ENCODE results near the gene NPHP3. TPM values are rescaled to one million over a fixed set of nuclear protein-coding genes. Genes with fewer than 3 reads are reported as not detected.

Gene NPHP3
- total and polyA plus RNA-seq, 3 experiments from 2014 or later, result 3.9 to 13.9 (median 11.7) TPM

- Histone ChIP-seq H3K9me3 (ENCODE audit: low read length) (no peaks in the 10 kb centered on the region), H3K36me3 (ENCODE audit: insufficient read depth, low read length) (peaks cover 23% of the 10 kb centered on the region), H3K27ac (ENCODE audit: low read depth, low read length) (no peak overlapping the region), H3K4me3 (ENCODE audit: low read length) (no peak overlapping the region), H3K4me1 (ENCODE audit: insufficient read depth, low read length) (no peaks in the 10 kb centered on the region), H3K27me3 (ENCODE audit: insufficient read depth, low read length, poor library complexity, severe bottlenecking) (no peaks in the 10 kb centered on the region)
- Mint-ChIP-seq H3K4me1 (no peaks in the 10 kb centered on the region), H3K27ac (peak overlapping the region in 3 of 8 donors; percentile 38 to 46 (median 41)), H3K4me3 (no peak overlapping the region), H3K36me3 (peaks cover 7 to 70% (median 16%) of the 10 kb centered on the region in 3 donors), H3K27me3 (no peaks in the 10 kb centered on the region), H3K9me3 (no peaks in the 10 kb centered on the region)
- ChIA-PET CTCF (interaction anchor here (0.9 kb wide), 1 partner anchor 743 kb away, joined by 3 read pairs; no protein-coding TSS in a partner anchor), POLR2A (no interaction called here)
- DNase-seq, result no peak
These were observed 40.8 kb downstream of the NPHP3 start for GRCh38 chr3:132681421-132681820.

- ChIA-PET POLR2A (no interaction called here), CTCF (no interaction called here)
- Mint-ChIP-seq H3K27me3 (no peaks in the 10 kb centered on the region), H3K9me3 (no peaks in the 10 kb centered on the region), H3K27ac (peak overlapping the region in 4 of 8 donors; percentile 1 to 29 (median 10)), H3K4me1 (no peaks in the 10 kb centered on the region), H3K4me3 (no peak overlapping the region), H3K36me3 (peaks cover 7 to 71% (median 16%) of the 10 kb centered on the region in 3 donors)
- no peaks in the 10 kb centered on the region for H3K9me3 ChIP-seq (ENCODE audit: low read length)
- no peaks in the 10 kb centered on the region for H3K4me1 ChIP-seq (ENCODE audit: insufficient read depth, low read length)
- no peak for DNase-seq
- no peaks in the 10 kb centered on the region for H3K27me3 ChIP-seq (ENCODE audit: insufficient read depth, low read length, poor library complexity, severe bottlenecking)
- H3K4me3 ChIP-seq (ENCODE audit: low read length), result no peak overlapping the region
- peaks cover 18% of the 10 kb centered on the region for H3K36me3 ChIP-seq (ENCODE audit: insufficient read depth, low read length)
- H3K27ac ChIP-seq (ENCODE audit: low read depth, low read length), result no peak overlapping the region
These were observed 42.3 kb downstream of the NPHP3 start for GRCh38 chr3:132679911-132680310.

GRCh38 chr3:132675408-132675807 lies 46.8 kb downstream of the NPHP3 start:
- no peaks in the 10 kb centered on the region for H3K27me3 ChIP-seq (ENCODE audit: insufficient read depth, low read length, poor library complexity, severe bottlenecking)
- no peak overlapping the region for H3K4me3 ChIP-seq (ENCODE audit: low read length)
- DNase-seq, result no peak
- no peaks in the 10 kb centered on the region for H3K9me3 Mint-ChIP-seq
- POLR2A ChIA-PET, result interaction anchor here (0.6 kb wide), 1 partner anchor 16 kb away, joined by 3 read pairs; the partner anchor contains the start of gene ACAD11
- H3K36me3 Mint-ChIP-seq, result peaks cover 0 to 70% (median 6%) of the 10 kb centered on the region in 3 donors
- H3K4me1 ChIP-seq (ENCODE audit: insufficient read depth, low read length), result no peaks in the 10 kb centered on the region
- no peak overlapping the region for H3K4me3 Mint-ChIP-seq
- H3K9me3 ChIP-seq (ENCODE audit: low read length), result no peaks in the 10 kb centered on the region
- CTCF ChIA-PET, result no interaction called here
- H3K4me1 Mint-ChIP-seq, result peaks cover 0 to 4% (median 0%) of the 10 kb centered on the region in 3 donors
- no peaks in the 10 kb centered on the region for H3K27me3 Mint-ChIP-seq
- H3K27ac Mint-ChIP-seq, result peak overlapping the region in 2 of 8 donors; percentile 10 to 89
- no peaks in the 10 kb centered on the region for H3K36me3 ChIP-seq (ENCODE audit: insufficient read depth, low read length)
- no peak overlapping the region for H3K27ac ChIP-seq (ENCODE audit: low read depth, low read length)

GRCh38 chr3:132669256-132669777 lies 52.9 kb downstream of the NPHP3 start:
- ChIA-PET POLR2A (no interaction called here), CTCF (no interaction called here)
- H3K27ac Mint-ChIP-seq, result peak overlapping the region in 1 of 8 donors; percentile 10
- DNase-seq, result no peak
- H3K27me3 ChIP-seq (ENCODE audit: insufficient read depth, low read length, poor library complexity, severe bottlenecking), result no peaks in the 10 kb centered on the region
- no peaks in the 10 kb centered on the region for H3K4me1 ChIP-seq (ENCODE audit: insufficient read depth, low read length)
- H3K4me1 Mint-ChIP-seq, result peaks cover 18 to 33% (median 28%) of the 10 kb centered on the region in 3 donors
- no peak overlapping the region for H3K4me3 ChIP-seq (ENCODE audit: low read length)
- H3K9me3 Mint-ChIP-seq, result no peaks in the 10 kb centered on the region
- H3K27me3 Mint-ChIP-seq, result no peaks in the 10 kb centered on the region
- H3K36me3 ChIP-seq (ENCODE audit: insufficient read depth, low read length), result no peaks in the 10 kb centered on the region
- no peaks in the 10 kb centered on the region for H3K9me3 ChIP-seq (ENCODE audit: low read length)
- H3K36me3 Mint-ChIP-seq, result peaks cover 0 to 45% (median 2%) of the 10 kb centered on the region in 3 donors
- H3K27ac ChIP-seq (ENCODE audit: low read depth, low read length), result no peak overlapping the region
- no peak overlapping the region for H3K4me3 Mint-ChIP-seq

GRCh38 chr3:132665230-132665745 lies 56.9 kb downstream of the NPHP3 start:
- Histone ChIP-seq H3K4me1 (ENCODE audit: insufficient read depth, low read length) (peaks cover 19% of the 10 kb centered on the region), H3K4me3 (ENCODE audit: low read length) (no peak overlapping the region), H3K27ac (ENCODE audit: low read depth, low read length) (no peak overlapping the region), H3K9me3 (ENCODE audit: low read length) (no peaks in the 10 kb centered on the region), H3K36me3 (ENCODE audit: insufficient read depth, low read length) (no peaks in the 10 kb centered on the region), H3K27me3 (ENCODE audit: insufficient read depth, low read length, poor library complexity, severe bottlenecking) (no peaks in the 10 kb centered on the region)
- Mint-ChIP-seq H3K27ac (peak overlapping the region in 1 of 8 donors; percentile 31), H3K27me3 (no peaks in the 10 kb centered on the region), H3K4me1 (peaks cover 45 to 66% (median 61%) of the 10 kb centered on the region in 3 donors), H3K9me3 (no peaks in the 10 kb centered on the region), H3K4me3 (no peak overlapping the region), H3K36me3 (peaks cover 0 to 28% (median 2%) of the 10 kb centered on the region in 3 donors)
- ChIA-PET CTCF (no interaction called here), POLR2A (no interaction called here)
- DNase-seq, result no peak

GRCh38 chr3:132662212-132662611 lies 60.0 kb downstream of the NPHP3 start:
- no peaks in the 10 kb centered on the region for H3K27me3 Mint-ChIP-seq
- no peaks in the 10 kb centered on the region for H3K9me3 Mint-ChIP-seq
- H3K27ac Mint-ChIP-seq, result peak overlapping the region in 3 of 8 donors; percentile 66 to 70 (median 70)
- Histone ChIP-seq H3K27me3 (ENCODE audit: insufficient read depth, low read length, poor library complexity, severe bottlenecking) (no peaks in the 10 kb centered on the region), H3K4me3 (ENCODE audit: low read length) (no peak overlapping the region), H3K9me3 (ENCODE audit: low read length) (no peaks in the 10 kb centered on the region), H3K36me3 (ENCODE audit: insufficient read depth, low read length) (no peaks in the 10 kb centered on the region), H3K4me1 (ENCODE audit: insufficient read depth, low read length) (peaks cover 33% of the 10 kb centered on the region), H3K27ac (ENCODE audit: low read depth, low read length) (no peak overlapping the region)
- CTCF ChIA-PET, result no interaction called here
- peaks cover 54 to 75% (median 70%) of the 10 kb centered on the region in 3 donors for H3K4me1 Mint-ChIP-seq
- POLR2A ChIA-PET, result no interaction called here
- H3K4me3 Mint-ChIP-seq, result peak overlapping the region in 4 of 7 donors; percentile 6 to 99 (median 46)
- H3K36me3 Mint-ChIP-seq, result peaks cover 0 to 30% (median 0%) of the 10 kb centered on the region in 3 donors
- no peak for DNase-seq

GRCh38 chr3:132661101-132661500 lies 61.1 kb downstream of the NPHP3 start:
- peak overlapping the region; percentile 84 for H3K4me3 ChIP-seq (ENCODE audit: low read length)
- no peaks in the 10 kb centered on the region for H3K27me3 Mint-ChIP-seq
- peaks cover 0 to 23% (median 0%) of the 10 kb centered on the region in 3 donors for H3K36me3 Mint-ChIP-seq
- no peaks in the 10 kb centered on the region for H3K27me3 ChIP-seq (ENCODE audit: insufficient read depth, low read length, poor library complexity, severe bottlenecking)
- ChIA-PET POLR2A (interaction anchor here (1.2 to 1.3 kb wide), 2 partner anchors 61 to 913 kb away, joined by 3 to 5 read pairs; partner anchors contain the start of gene CDV3), CTCF (interaction anchor here (1.0 to 1.5 kb wide), 3 partner anchors 18 to 125 kb away, joined by 3 to 6 read pairs (median 3); no protein-coding TSS in a partner anchor)
- H3K4me3 Mint-ChIP-seq, result peak overlapping the region; percentile 94 to 99 (median 97)
- no peaks in the 10 kb centered on the region for H3K9me3 ChIP-seq (ENCODE audit: low read length)
- no peak for DNase-seq
- no peaks in the 10 kb centered on the region for H3K9me3 Mint-ChIP-seq
- peak overlapping the region; percentile 81 for H3K27ac ChIP-seq (ENCODE audit: low read depth, low read length)
- H3K4me1 Mint-ChIP-seq, result peaks cover 58 to 76% (median 70%) of the 10 kb centered on the region in 3 donors
- H3K4me1 ChIP-seq (ENCODE audit: insufficient read depth, low read length), result peaks cover 33% of the 10 kb centered on the region
- no peaks in the 10 kb centered on the region for H3K36me3 ChIP-seq (ENCODE audit: insufficient read depth, low read length)
- peak overlapping the region; percentile 94 to 99 (median 96) for H3K27ac Mint-ChIP-seq

- POLR2A ChIA-PET, result interaction anchor here (1.2 to 1.3 kb wide), 2 partner anchors 61 to 913 kb away, joined by 3 to 5 read pairs; partner anchors contain the start of gene CDV3
- Histone ChIP-seq H3K4me3 (ENCODE audit: low read length) (peak overlapping the region; percentile 84), H3K36me3 (ENCODE audit: insufficient read depth, low read length) (no peaks in the 10 kb centered on the region), H3K4me1 (ENCODE audit: insufficient read depth, low read length) (peaks cover 33% of the 10 kb centered on the region), H3K27ac (ENCODE audit: low read depth, low read length) (peak overlapping the region; percentile 81), H3K27me3 (ENCODE audit: insufficient read depth, low read length, poor library complexity, severe bottlenecking) (no peaks in the 10 kb centered on the region), H3K9me3 (ENCODE audit: low read length) (no peaks in the 10 kb centered on the region)
- CTCF ChIA-PET, result interaction anchor here (1.0 to 1.5 kb wide), 3 partner anchors 18 to 125 kb away, joined by 3 to 6 read pairs (median 3); no protein-coding TSS in a partner anchor
- peaks cover 59 to 78% (median 70%) of the 10 kb centered on the region in 3 donors for H3K4me1 Mint-ChIP-seq
- no peaks in the 10 kb centered on the region for H3K9me3 Mint-ChIP-seq
- DNase-seq, result no peak
- peaks cover 0 to 20% (median 0%) of the 10 kb centered on the region in 3 donors for H3K36me3 Mint-ChIP-seq
- no peaks in the 10 kb centered on the region for H3K27me3 Mint-ChIP-seq
- H3K4me3 Mint-ChIP-seq, result peak overlapping the region; percentile 94 to 99 (median 97)
- H3K27ac Mint-ChIP-seq, result peak overlapping the region; percentile 94 to 99 (median 96)
These were observed 61.5 kb downstream of the NPHP3 start for GRCh38 chr3:132660811-132661070.
